RWPE2 (cell line): ENCODE results near the gene RELT.

Source experiments
- ATAC-seq: fragments of 200-7000 bp; cut with Tn5 transposase; 3 replicates; pipeline ENCODE4 v1.9.1; 2021; ENCODE audit warnings: low read depth
- DNase-seq: peaks from one replicate; pipeline ENCODE4 v3.0.0-alpha.2; 2020; ENCODE audit warnings: low spot score
- H3K27ac ChIP-seq: fragments of 450-650 bp; 2 replicates; pipeline ENCODE4 v1.5.1; 2017; ENCODE audit warnings: mild to moderate bottlenecking; ENCODE audit not compliant: poor library complexity, severe bottlenecking
- H3K27me3 ChIP-seq: fragments of 250-450 bp; sonication (Bioruptor Pico); 2 replicates; pipeline ENCODE4 v1.5.1; 2021; ENCODE audit warnings: mild to moderate bottlenecking, moderate library complexity; ENCODE audit not compliant: insufficient read depth, poor library complexity, severe bottlenecking
- H3K36me3 ChIP-seq: fragments of 250-450 bp; sonication (Bioruptor Pico); 2 replicates; pipeline ENCODE4 v1.5.1; 2020; ENCODE audit warnings: low read depth, mild to moderate bottlenecking, moderate library complexity
- H3K4me1 ChIP-seq: fragments of 250-450 bp; sonication (Bioruptor Pico); 2 replicates; pipeline ENCODE4 v1.5.1; 2021; ENCODE audit warnings: mild to moderate bottlenecking, moderate library complexity; ENCODE audit not compliant: insufficient read depth, poor library complexity, severe bottlenecking
- H3K4me3 ChIP-seq: fragments of 250-450 bp; sonication (Bioruptor Pico); 2 replicates; pipeline ENCODE4 v1.5.1; 2021; ENCODE audit warnings: mild to moderate bottlenecking, moderate library complexity; ENCODE audit not compliant: severe bottlenecking
- H3K9me3 ChIP-seq: fragments of 250-450 bp; sonication (Bioruptor Pico); 2 replicates; pipeline ENCODE4 v1.5.1; 2021; ENCODE audit warnings: mild to moderate bottlenecking, moderate library complexity; ENCODE audit not compliant: severe bottlenecking
- TF ChIP-seq, protein P1 (sequence below): fragments of 450-650 bp; IDR thresholded peaks from one replicate; pipeline ENCODE4 v1.5.1; 2017; ENCODE audit warnings: mild to moderate bottlenecking, moderate library complexity; ENCODE audit not compliant: poor library complexity, severe bottlenecking

RELT gene

DNA sequence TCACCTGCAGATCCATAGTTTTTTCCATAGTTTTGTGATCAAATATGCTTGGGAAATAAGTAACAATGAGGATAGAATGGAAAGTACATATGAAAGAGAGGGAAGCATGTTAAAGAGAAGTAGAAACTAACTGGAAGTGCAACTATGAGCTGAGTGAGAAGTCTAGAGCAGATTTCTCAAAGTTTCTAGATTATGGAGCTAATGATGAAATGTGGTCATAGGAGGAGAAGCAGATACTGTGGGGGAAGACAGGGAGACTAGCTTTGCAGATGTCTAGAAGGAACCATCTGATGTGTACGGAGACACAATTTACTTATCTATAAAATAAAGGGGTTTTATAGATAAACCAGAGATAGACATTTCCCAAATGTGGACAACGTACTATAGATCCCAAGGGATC lies 37.1 kb downstream of the RELT start:
- Histone ChIP-seq H3K4me3 (no peak overlapping the region), H3K9me3 (no peaks in the 10 kb centered on the region), H3K27me3 (no peaks in the 10 kb centered on the region), H3K27ac (no peak overlapping the region), H3K4me1 (no peaks in the 10 kb centered on the region), H3K36me3 (0 out of 2 replicates have a peak, but pooled peaks cover 4% of the 10 kb centered on the region)
- TF ChIP-seq, protein P1, sequence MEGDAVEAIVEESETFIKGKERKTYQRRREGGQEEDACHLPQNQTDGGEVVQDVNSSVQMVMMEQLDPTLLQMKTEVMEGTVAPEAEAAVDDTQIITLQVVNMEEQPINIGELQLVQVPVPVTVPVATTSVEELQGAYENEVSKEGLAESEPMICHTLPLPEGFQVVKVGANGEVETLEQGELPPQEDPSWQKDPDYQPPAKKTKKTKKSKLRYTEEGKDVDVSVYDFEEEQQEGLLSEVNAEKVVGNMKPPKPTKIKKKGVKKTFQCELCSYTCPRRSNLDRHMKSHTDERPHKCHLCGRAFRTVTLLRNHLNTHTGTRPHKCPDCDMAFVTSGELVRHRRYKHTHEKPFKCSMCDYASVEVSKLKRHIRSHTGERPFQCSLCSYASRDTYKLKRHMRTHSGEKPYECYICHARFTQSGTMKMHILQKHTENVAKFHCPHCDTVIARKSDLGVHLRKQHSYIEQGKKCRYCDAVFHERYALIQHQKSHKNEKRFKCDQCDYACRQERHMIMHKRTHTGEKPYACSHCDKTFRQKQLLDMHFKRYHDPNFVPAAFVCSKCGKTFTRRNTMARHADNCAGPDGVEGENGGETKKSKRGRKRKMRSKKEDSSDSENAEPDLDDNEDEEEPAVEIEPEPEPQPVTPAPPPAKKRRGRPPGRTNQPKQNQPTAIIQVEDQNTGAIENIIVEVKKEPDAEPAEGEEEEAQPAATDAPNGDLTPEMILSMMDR = no peak
- ATAC-seq = no peak
- DNase-seq = no peak

DNA sequence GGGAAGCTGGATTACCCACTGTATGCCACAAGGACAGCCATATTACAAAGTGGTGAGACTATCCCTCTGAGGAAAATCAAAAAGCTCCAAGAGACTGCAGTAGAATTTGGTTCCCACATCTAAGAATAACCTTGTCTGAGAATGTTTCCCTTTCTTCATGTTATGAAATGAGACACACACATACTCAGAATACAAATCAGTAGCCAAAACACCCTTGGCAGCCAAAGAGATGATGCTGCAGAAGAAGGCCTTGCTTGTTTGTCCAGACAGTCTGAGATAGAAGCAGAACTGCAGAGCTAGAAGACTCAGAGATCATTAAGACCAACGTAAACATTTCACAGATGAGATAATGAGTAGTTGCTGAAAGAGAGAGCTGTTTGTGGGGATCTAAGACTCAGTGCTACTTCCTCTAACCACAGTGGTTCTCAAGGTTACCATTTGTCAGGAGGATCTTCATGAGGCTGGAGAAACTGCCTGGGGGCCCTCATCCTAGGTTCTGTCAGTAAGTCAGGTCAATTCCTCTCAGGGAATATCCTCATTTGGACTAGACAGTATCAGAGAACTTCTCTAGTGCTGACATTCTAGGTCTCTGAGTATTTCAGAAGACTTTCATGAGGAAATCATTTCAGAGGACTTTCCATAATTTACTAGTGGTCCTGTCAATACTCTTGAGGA lies 38.9 kb downstream of the RELT start:
- H3K9me3 ChIP-seq = no peaks in the 10 kb centered on the region
- 0 out of 2 replicates have a peak, but pooled peaks cover 4% of the 10 kb centered on the region for H3K36me3 ChIP-seq
- H3K27me3 ChIP-seq = no peaks in the 10 kb centered on the region
- no peak overlapping the region for H3K4me3 ChIP-seq
- H3K27ac ChIP-seq = no peak overlapping the region
- TF ChIP-seq, protein P1 = no peak
- no peak for ATAC-seq
- H3K4me1 ChIP-seq = no peaks in the 10 kb centered on the region
- no peak for DNase-seq

DNA sequence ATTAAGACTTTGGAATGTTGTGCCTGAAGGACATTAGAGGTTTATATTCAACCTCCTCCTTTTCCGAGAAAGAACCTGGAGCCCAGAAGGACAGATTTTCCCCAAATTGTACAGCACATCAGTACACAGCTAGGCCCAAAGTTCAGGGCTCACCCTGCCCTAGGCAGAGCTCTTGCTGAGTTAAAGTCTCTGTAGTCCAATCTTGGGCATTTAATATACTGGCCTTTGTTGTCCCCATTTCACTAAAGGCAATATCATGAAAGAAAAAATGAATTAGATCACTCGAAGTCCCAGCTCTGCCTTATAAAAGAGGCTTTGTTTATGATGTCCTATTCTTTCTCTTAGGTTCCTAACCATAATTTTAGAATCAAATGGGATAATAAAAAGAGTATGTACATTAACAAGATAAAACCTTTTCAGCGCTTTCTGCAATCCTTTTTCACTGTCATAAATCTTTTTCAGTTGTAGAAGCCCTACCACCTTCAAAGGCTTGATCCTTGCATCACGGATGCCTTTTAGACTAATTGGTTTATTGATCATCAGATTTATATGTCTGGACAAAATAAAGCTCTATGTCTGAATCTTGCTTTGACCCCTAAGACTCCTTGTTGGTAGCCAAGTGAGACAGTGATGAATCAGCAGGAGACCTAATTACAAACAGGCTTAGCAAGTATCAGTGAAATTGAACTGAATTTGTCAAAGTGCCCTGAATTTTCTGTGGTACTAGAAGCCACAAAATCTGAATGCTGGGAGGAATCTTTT lies 39.8 kb downstream of the RELT start:
- Histone ChIP-seq H3K4me1 (no peaks in the 10 kb centered on the region), H3K4me3 (no peak overlapping the region), H3K27me3 (no peaks in the 10 kb centered on the region), H3K36me3 (0 out of 2 replicates have a peak, but pooled peaks cover 4% of the 10 kb centered on the region), H3K9me3 (no peaks in the 10 kb centered on the region), H3K27ac (no peak overlapping the region)
- no peak for DNase-seq
- TF ChIP-seq, protein P1 = no peak
- ATAC-seq = no peak

DNA sequence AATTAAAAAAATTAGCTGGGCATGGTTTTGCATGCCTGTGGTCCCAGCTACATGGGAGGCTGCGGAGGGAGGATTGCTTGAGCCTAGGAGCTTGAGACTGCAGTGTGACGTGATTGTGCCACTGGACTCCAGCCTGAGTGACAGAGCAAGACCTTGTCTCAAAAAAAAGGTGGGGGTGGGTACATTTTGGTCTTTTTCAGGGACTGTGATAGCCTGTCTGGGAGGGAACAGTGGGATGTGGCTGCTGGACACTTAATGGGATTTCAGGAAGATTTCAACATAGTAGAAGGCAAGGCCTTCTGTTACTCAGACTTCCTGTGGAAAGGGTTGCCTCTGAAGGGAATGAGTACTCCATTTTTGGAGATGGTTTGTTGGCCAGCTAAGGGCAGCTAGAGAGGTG lies 40.6 kb downstream of the RELT start:
- Histone ChIP-seq H3K27ac (no peak overlapping the region), H3K4me1 (no peaks in the 10 kb centered on the region), H3K27me3 (no peaks in the 10 kb centered on the region), H3K9me3 (no peaks in the 10 kb centered on the region), H3K36me3 (0 out of 2 replicates have a peak, but pooled peaks cover 4% of the 10 kb centered on the region), H3K4me3 (no peak overlapping the region)
- ATAC-seq (no peak), DNase-seq (no peak)
- TF ChIP-seq, protein P1 = no peak
